CD4-positive, alpha-beta T cell treated with Interferon gamma for 1 hour (primary cell): Measurements from ENCODE around the gene POLG2.
A peak's percentile ranks its signal among the peaks of the same experiment; 100 is the strongest.
"Not testable (repeated sequence)": the region's sequence is repeated elsewhere in the genome, so short reads cannot be mapped to it uniquely, and the experiment has no call there.

Experiments
- DNase-seq: peaks from one replicate; pipeline ENCODE4 v3.0.0-alpha.2; 2020

POLG2 gene

DNA sequence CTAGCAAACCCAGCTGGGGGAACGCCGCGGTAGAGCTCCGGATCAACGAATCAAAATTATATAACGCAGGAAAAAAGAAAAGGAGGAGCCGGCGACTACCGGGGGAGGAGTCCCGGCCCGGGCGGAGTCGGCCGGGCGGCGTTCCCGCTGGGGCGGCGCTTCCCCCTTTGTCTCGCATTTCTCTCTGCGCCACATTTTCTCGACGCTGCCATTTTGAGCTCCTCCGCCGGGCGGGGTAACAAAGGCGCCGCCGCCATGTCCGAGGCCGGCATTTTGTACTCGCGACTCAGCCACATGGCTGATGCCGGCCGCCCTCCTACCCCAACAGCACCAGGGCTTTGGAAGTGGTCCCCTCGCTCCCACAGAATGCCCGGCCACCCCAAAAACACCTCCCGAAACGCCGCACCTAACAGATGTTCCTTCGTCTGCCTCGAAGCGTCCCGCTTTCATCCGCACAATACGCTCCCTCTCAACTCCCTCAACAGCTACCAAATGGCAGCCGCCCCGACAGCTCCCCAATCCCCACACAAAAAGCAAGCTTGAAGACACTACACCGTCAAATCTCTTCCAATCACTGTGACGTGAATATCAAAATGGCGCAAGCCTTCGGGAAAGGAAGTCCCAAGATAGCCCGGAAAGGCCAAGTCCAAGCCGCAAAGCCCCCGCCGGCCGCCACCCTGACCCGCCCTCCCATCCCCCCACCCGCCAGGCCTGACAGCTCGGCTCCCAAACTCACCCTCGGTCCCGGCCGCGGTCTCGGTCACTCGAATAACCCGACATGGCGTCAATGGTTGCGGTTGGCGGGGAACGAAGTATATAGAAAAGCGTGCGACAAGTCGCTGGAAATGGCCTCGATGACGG lies 8.7 kb upstream of the POLG2 start:
- DNase-seq, result peak; percentile 89

DNA sequence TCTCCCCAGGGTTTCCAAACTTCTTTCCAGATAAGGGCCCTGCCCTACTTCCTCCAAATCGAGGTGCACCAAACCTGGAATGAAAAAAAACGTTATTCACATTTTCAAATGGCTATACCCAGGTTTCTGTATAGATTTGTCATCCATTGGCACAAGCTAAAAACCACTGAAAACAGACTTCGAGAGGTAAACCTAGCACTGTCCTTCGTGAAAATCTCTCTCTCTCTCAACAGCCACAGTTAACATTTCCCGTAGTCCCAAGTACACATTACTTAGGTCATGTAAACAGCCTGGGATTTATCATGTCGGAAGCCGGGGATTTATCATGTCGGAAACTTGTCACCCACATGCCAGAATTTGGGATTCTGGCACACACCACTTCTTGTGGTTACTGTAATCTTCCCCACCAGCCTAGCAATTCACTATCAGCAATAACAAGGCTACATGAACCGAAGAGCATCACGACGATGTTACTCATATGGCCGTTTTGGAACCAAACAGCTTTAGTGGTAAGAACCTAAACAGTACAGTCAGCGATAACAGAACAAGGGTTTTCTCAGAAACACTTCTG lies 8.0 kb upstream of the POLG2 start:
- no peak for DNase-seq

DNA sequence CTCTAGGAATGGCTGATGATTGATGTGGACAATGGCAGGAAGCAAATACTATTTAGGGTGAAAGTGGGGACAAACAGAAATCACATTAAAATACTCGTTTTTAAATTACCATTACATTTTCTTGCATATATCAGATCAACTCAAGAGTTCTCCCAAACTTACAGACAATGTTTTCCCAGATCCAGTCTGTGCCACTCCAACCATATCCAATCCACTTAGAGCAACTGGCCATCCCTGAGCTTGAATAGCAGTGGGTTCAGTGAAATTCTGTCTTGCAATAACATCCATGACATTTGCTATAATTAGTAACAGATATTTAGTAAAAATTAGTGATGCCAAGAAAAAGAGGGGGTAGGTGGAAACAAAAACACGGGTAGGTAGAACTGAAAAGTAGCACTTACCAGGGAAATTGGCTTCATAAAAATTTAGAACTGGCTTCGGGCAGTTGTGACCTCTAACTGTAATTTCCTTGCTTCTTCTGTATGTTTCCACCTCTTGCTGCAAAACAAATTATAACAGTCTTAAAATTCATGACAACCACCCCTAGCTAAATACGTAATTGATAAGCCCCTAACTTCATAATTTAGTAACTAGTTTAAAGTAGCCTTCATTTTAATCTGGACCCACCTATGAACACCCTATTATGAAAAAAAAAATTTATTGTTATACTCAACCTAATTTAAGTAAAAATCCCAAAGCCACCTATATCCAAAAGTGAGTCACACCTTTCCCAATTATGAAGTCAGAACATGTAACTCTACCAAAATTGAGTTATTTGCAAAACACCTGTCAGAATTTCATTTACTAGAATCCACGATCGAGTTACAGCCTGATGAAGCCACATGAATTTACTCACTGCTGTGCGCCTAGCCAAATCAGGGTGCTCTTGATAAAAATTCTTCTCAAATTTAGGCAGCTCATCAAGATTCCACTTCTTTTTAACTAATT lies 7.2 kb upstream of the POLG2 start:
- DNase-seq, result no peak

DNA sequence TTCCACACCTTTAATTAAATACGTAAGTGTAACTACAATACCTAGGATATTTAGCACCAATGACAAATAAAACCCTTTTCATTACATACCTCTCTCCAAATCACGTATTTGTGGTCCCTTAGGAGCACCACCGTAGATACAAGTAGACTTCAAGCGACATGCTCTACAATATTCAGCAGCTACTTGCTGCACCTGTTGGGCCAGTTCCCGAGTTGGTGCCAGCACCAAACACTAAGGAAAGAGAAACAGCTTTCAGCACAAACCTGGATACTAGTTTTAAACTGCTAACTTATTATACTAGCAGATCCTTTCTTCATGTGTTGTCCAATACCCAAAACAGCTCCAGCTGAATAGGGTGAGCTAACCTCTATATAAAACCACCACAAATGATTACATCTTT lies 6.5 kb upstream of the POLG2 start:
- DNase-seq, result no peak

DNA sequence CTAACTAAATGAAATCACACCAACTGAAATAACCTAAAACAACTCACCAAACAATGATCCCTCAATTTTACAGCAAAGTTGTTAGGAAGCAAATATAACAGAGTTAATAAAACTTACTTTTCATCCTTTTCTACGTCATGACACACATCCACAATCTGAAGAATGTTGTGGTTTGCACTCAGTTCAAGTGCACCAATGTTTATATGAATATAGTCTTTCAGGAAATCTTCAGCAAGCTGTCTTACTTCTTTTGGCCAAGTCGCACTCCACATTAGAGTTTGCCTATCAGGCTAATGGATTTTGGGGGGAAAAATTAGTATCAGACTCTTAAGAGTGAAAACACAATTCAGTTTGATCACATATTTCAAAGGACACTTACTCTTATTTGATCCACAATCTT lies 6.0 kb upstream of the POLG2 start:
- no peak for DNase-seq

DNA sequence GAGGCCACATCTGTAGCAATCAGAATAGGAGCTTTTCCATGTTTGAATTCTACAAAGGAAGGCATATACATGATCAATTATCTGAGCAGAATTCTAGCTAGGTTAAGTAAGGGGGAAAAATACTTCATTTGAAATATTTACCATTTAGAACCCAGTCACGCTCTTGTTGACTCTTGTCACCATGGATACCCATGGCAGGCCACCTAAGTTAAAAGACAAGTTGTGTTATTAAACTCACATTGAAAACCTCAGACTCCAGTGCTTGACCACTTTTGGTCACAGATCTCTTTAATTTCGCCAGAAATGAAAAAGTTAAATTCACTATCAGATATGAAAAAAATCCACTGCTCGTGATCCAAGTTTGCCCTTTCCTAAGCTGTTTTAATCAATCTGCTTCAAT lies 5.2 kb upstream of the POLG2 start:
- DNase-seq, result no peak

DNA sequence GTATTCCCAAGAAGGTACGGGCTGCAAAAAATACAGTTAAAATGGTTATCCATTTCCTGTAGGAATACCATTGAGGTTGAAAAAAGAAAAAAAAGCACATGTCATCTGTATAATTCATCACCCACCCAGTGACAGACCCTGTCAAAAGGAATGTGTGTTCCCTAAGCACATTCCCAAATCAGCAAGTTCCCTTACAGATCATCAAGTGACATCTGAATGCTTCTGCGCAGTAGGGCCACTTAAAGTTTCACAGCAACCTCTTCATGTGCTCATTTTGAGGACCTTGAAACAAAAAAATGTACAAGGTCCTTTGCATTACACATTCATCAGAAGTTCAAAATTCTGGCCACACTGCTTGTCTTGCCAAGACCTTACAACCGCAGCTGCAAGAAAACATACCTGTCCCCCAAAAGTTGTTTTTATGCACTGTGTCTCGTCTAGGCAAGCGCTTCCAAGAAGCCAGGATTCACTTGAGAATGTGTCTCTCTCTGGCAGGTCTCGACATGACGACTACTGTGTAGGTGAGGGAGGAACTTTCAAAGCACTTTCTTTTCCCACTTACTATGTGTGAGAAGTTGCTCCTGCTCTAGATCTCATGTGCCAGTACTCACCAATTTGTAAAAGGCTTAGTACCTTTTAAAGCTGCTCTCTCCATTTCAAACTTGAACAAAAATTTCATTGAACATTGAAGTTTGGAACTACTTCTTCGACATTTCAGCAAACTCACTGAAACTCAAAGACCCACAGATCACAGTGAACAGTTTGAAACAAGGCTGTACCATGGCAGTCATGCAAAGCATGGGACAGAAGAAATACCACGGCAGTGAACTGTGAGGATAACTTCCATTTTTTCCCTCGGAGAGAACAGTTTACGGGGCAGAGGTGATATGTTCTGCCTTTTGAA lies 4.3 kb upstream of the POLG2 start:
- DNase-seq, result no peak

DNA sequence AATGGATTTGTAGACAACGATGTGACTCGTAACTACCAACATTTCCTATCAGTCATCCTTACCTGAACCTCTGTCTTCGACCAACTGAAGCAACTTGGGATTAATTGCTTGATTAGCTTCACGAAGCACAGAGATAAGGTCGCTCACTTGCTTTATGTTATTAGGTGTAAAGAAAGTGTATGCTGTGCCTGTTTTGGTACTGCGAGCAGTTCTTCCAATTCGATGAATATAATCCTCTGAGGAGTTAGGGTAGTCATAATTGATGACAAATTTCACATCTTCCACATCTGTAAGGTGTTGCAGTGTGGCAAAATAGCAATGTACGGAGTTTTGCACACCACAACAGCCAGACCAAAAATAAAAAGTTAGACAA lies 3.6 kb upstream of the POLG2 start:
- DNase-seq, result no peak

DNA sequence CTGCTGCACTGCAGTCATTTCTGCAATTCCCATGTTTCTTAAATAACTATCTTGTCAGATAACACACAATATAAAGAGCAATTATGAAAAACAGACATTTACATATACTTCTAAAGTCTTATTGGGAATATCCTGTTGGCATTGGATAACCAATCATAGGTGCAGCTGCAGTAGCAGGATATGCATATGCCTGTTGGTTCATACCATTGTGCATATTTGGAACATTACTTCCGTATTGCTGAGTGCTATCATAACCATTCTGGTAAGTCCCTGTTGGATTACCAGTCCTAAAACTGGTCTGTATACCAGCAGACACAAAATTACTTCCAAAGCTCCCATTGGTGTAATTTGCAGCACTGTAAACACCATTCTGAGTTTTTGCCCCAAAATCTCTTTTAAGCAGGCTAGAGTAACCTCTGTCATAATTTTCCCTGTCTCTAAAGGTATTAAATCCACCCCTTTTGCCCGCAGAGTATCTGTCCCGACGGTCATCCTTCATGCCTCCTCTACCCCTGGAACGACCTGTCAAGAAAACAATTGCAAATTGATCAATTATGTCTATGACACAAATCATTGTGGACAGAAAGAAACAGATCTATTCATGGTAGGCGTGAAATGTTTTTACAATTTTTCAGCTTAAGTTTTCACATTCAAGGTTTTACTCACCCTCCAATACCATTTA lies 3.1 kb upstream of the POLG2 start:
- no peak for DNase-seq

DNA sequence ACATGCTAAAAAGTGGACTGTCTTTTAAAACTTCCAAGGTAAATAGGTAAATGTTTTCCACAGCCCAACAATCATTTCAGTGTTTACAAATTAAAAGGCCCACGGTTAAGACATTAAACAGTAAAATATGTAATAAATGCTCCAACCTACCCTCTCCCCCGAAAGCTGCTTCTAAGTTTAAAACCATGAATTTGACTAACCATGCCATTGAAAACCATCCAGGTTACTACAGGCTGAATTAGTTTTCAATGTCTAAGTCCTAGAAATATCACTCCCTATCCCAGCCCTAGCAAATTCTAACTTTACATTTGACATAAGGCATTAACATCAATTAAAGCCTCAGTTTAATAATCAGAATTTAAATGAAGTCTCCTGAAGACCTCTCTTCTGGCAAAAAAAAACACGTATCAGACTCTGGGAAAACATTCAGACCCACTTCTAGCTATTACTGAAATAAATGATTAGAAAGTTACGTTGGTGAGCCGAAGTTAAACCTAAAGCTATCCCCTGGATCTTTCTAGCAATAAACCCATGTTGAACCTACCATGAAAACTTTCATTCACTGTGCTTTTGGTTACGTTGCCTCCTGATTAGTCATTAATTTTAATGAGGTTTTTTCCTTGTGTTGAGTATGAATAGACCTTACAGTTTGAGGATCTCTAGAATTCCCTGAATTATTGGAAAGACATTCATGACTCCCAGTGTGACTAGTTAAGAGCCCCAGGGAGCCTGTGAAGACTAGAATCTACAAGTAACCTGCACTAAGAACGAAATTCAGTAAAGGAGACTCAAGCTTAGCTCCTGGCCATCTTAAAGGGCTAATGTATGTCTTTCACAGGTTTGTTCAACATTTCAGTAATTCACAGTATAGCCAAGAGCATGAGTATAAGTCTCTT lies 1.7 kb upstream of the POLG2 start:
- no peak for DNase-seq

DNA sequence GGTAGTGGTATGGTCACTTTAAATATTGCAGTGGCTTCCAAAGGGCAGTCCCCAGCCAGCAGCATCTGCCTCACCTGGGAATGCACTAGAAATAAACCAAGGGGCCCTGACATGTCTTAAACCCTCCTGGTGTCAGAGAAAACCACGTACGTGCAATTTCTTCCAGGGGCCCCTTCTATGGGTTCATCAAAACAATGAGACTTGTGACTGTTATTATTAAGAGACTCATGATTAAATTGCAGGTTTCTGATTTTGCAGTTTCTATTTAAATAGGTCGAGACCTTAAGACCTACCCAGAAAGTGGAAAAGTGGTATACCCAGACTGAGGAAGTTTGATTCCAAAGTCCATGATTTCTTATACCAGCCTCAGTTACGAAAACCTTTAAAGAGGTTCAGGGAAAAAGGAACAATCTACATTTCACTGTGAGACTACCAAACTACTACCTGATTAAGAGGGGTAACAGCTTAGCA lies 746 bp upstream of the POLG2 start:
- no peak for DNase-seq

DNA sequence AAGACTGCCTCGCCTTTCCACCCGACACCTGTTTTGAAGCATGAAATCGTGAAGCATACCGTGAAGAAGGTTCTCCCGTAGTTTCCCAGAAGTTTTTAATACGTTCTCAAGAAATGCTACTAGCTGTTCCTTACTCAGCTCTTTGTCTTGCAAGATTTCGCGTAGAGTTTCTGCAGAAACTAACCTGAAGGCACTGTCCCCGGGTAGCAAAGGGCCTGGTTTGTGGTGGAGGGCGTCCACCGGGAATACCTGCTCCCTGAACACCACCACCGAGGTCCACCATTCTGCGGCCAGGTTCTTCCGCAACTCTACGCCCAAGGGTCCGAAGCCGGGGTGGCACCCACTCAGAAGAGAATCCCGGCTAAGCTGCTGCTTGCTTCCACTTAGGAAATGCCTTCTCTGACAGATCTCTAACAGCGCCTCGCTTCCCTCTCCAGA lies 487 bp downstream of the POLG2 start:
- DNase-seq, result no peak

DNA sequence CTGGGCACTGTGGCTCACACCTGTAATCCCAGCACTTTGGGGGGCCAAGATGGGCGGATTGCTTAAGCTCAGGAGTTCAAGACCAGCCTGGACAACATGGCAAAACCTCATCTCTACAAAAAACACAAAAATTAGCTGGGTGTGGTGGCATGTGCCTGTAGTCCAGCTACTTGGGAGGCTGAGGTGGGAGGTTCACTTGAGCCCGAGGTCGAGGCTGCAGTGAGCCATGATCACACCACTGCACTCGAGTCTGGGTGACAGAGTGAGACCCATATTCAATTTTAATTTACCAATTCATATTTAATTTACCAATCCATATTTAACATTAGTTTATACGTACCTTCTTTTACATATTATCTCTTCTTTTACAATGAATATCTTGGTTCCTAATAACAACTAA lies 1.6 kb downstream of the POLG2 start:
- not testable (repeated sequence) for DNase-seq

DNA sequence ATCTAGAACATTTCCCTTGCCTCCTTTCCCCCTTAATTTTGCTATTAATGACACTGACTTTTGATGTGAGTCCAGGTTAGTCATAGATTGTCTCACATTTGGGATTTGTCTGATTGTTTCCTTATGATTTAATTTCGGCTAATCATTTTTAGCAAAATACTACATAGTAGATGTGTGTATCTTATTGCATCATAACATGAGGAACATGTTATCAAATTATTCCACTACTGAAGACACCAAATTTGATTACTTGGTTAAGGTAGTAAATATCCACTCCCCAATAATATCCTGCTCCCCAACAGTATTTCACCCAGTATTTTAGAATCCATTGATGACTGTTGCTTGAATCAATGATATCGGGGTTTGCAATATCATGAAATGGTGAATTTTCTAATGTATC lies 2.7 kb downstream of the POLG2 start:
- DNase-seq, result no peak

DNA sequence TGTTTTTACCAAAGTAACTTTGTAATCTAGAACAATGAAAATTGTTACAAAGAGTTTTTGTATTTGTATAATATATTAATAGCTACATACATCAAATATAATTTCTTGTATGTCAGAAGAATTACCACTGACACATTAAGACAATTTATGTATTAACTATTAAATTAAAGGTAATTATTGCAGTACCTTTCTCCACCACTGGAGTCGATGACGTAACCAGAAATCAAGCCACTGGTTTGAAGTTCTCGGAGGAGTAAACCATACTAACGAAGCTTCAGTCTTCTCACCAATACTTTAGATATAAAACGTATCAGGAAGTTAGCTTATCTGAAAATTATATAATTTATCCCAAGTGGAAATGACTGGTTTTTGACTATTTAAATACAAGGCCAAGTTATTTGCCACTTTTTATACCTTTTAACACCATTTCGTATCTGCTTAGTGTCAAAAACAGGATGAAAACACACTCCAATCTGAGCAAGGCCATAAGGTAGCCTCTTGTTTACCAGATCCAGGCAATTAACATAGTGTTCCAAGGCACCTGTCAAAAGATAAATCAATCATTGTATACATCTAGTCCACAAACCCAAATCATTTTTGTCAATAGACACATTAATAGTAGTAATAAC lies 4.3 kb downstream of the POLG2 start:
- DNase-seq, result no peak

DNA sequence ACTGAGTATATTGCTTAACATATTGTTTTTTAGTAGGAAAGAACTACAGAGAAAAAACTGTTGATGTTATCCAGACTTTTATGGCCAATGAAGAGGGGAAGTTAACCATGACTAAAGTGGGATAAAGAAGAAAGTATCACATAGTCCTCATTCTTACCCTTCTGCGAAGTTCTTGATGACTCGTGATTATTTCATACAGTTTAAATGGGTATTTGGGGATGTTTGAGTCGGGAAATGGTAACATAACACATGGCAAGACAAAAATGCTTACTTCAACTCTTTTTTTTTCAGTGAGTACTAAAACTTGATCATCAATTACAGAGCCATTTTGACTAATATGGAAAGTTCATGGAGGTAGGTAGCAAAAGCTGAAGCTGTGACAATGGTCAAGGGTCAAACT lies 4.9 kb downstream of the POLG2 start:
- no peak for DNase-seq

DNA sequence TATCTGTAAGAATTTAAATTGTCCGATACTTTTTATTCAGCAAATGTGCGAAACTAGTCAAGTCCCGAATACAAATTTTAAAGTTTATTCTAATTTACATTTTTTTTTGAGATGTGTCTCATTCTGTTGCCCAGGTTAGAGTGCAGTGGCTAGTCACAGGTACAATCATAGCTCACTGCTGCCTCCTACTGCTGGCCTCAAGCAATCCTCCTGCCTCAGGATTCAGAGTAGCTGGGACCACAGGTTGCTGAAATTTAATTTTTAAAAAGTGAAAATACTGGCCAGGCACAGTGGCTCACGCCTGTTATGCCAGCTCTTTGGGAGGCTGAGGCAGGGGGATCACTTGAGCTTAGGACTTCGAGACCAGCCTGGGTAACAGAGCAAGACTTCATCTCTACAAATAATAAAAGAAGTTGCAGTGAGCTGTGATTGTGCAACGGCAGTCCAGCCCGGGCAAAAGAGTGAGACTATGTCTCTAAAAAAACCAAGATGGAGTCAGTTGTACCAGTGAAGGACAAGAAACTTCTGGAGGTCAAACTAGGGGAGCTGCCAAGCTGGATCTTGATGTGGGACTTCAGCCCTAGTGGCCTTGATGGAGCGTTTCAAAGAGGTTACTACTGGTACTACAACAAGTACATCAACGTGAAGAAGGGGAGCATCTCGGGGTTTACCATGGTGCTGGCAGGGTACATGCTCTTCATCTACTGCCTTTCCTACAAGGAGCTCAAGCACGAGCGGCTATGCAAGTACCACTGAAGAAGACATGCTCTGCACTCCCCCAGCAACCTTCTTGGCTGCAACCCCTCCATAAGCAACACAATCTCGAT lies 5.6 kb downstream of the POLG2 start:
- peak; percentile 56 for DNase-seq

DNA sequence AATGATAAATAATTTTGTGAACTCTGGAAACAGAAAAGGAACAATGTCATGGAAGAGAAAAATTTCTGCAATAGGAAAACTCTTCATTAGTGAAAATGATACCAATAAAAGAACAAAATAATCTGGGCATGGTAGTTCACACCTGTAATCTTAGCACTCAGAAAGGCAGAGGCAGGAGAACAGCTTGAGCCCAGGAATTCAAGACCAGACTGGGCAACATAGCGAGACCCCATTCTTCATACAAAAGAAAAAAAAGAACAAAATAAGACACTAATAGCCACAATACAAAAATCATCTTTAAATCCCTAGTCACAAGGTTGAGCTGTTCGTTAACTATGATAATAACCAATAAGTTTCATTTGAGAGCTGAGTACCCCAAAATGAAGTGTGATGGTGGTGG lies 8.6 kb downstream of the POLG2 start:
- DNase-seq, result no peak

DNA sequence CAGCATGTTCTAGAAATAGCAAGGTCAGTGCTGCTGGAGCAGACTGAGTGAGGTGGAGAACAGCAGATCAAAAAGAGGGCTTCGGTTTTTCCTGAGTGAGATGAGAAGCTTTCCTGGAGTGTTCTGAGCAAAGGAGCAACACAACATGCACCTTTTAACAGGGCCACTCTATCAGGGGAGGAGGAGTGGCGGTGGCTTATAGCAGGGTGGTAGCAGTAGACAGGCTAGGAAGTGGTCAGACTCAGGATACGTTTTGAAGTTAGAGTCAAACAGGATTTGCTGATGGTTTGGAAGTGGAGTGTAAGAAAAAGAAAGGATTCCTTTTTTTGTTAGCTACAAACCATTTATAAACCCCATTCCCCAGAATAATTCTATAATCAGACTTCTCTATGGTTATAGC lies 12.5 kb downstream of the POLG2 start:
- DNase-seq, result no peak
